Parathyroid adenoma (tissue), 2 donors: Measurements from ENCODE around the gene KLF15.

Experiments
- H2AFZ ChIP-seq: fragments of 300-600 bp; sonication (generic); one replicate; pipeline ENCODE4 v1.7.0; 2017; ENCODE audit warnings: antibody characterized with exemption, mild to moderate bottlenecking
- H3K27ac ChIP-seq: fragments of 300-600 bp; sonication (generic); one replicate; pipeline ENCODE4 v1.7.0; 2017
- H3K27me3 ChIP-seq: fragments of 300-600 bp; sonication (generic); one replicate; pipeline ENCODE4 v1.7.0; 2017; ENCODE audit warnings: low read length; ENCODE audit not compliant: control insufficient read depth, insufficient read depth
- H3K36me3 ChIP-seq: fragments of 300-600 bp; sonication (generic); one replicate; pipeline ENCODE4 v1.7.0; 2017; ENCODE audit warnings: low read length; ENCODE audit not compliant: control insufficient read depth, insufficient read depth
- H3K4me1 ChIP-seq: fragments of 300-600 bp; sonication (generic); one replicate; pipeline ENCODE4 v1.7.0; 2017; ENCODE audit warnings: control low read depth
- H3K4me2 ChIP-seq: fragments of 300-600 bp; sonication (generic); one replicate; pipeline ENCODE4 v1.7.0; 2017; ENCODE audit warnings: low read length
- H3K4me3 ChIP-seq: fragments of 300-600 bp; sonication (generic); one replicate; pipeline ENCODE4 v1.7.0; 2017; ENCODE audit warnings: low read depth, low read length
- H3K79me2 ChIP-seq: fragments of 300-600 bp; sonication (generic); one replicate; pipeline ENCODE4 v1.7.0; 2017; ENCODE audit warnings: control low read depth
- H3K9ac ChIP-seq: fragments of 300-600 bp; sonication (generic); one replicate; pipeline ENCODE4 v1.7.0; 2017; ENCODE audit warnings: mild to moderate bottlenecking
- H3K9me3 ChIP-seq: fragments of 300-600 bp; sonication (generic); one replicate; pipeline ENCODE4 v1.7.0; 2017; ENCODE audit warnings: low read length; ENCODE audit not compliant: control insufficient read depth
- TF ChIP-seq, protein P1 (sequence below): fragments of 300-600 bp; sonication (generic); IDR thresholded peaks from one replicate; pipeline ENCODE4 v1.7.0; 2017; ENCODE audit warnings: antibody characterized with exemption, mild to moderate bottlenecking
- donor health status: primary hyperparathyroidism.

The KLF15 gene

DNA sequence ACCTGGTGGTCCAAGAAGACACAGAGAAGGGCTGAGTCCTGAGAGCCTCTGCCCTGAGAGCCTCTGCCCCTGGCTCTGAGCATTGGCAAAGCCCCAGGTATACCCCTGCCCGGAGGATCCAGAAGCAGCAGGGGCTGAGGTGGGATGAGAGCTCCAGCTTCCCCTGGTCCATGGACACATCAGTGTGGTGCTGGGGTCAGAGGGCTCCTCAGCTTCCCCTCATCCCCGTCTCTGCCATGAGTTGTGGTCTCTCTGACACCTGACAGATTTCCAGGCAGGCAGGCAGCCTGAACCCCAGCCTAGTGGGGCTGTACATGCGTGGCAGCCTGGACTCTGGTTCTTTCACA, 3.5 kb upstream of the KLF15 start:
- H3K27ac ChIP-seq, result no peak overlapping the region
- no peaks in the 10 kb centered on the region for H3K27me3 ChIP-seq
- no peak overlapping the region for H3K4me2 ChIP-seq
- H3K9ac ChIP-seq, result no peak overlapping the region
- H3K4me3 ChIP-seq, result no peak overlapping the region
- TF ChIP-seq, protein P1, sequence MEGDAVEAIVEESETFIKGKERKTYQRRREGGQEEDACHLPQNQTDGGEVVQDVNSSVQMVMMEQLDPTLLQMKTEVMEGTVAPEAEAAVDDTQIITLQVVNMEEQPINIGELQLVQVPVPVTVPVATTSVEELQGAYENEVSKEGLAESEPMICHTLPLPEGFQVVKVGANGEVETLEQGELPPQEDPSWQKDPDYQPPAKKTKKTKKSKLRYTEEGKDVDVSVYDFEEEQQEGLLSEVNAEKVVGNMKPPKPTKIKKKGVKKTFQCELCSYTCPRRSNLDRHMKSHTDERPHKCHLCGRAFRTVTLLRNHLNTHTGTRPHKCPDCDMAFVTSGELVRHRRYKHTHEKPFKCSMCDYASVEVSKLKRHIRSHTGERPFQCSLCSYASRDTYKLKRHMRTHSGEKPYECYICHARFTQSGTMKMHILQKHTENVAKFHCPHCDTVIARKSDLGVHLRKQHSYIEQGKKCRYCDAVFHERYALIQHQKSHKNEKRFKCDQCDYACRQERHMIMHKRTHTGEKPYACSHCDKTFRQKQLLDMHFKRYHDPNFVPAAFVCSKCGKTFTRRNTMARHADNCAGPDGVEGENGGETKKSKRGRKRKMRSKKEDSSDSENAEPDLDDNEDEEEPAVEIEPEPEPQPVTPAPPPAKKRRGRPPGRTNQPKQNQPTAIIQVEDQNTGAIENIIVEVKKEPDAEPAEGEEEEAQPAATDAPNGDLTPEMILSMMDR, result no peak
- H3K36me3 ChIP-seq, result no peaks in the 10 kb centered on the region
- peaks cover 5% of the 10 kb centered on the region for H3K4me1 ChIP-seq
- H2AFZ ChIP-seq, result no peak overlapping the region
- no peaks in the 10 kb centered on the region for H3K79me2 ChIP-seq
- H3K9me3 ChIP-seq, result no peaks in the 10 kb centered on the region

DNA sequence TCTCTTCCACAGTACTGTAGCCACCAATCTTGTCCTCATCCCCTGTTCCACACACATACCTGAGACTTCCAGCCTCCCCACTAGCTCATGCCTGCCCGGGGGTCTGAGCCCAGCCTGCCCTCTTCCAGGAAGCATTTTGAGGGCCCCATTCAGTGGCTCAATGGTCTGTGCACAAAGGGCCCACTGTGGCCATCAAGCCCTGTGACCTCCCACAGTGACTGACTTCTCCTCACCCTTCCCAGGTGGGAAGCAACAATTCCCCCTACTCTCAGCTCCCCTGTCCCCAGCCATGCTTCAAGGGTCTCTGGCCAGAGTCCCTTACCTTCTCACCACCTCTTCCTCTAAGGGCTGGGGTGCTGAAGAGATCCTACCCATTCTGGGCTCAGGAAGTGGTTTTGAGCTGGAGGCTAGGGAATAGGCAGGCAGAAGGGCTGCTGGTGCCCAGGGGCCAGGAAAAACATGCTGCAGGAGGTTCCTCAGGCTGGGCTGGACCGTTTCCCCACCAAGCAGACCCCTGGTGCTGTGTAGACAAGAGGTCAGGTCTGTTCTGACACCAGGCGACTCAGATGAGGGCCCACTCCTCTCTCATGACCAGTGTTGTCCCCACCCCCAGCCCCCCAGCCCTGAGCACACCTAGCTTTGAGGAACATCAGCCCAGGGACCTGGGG, 3.0 kb upstream of the KLF15 start:
- H3K9me3 ChIP-seq, result no peaks in the 10 kb centered on the region
- H3K36me3 ChIP-seq, result no peaks in the 10 kb centered on the region
- no peak overlapping the region for H3K27ac ChIP-seq
- peaks cover 7% of the 10 kb centered on the region for H3K4me1 ChIP-seq
- TF ChIP-seq, protein P1, result no peak
- no peak overlapping the region for H3K4me3 ChIP-seq
- H3K27me3 ChIP-seq, result no peaks in the 10 kb centered on the region
- H2AFZ ChIP-seq, result no peak overlapping the region
- H3K9ac ChIP-seq, result no peak overlapping the region
- H3K4me2 ChIP-seq, result no peak overlapping the region
- no peaks in the 10 kb centered on the region for H3K79me2 ChIP-seq

DNA sequence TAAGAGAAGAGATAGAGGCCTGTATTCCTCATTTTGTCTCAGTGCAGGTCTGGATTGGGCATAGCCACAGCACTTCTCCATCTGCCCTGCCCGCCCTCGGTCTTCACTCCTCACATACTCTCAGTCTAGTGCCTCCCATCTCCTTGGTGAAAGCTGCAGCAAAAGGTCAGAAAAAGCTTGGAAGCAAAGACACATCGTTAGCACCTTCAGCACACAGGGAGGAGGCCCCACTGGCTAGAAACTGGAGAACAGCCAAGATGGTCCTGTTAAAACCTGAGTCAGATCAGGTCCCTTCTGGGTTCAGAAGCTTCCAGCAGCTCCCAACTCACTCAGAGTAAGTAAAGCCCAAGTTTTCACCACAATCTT, 1.6 kb upstream of the KLF15 start:
- Histone ChIP-seq H3K27ac (no peak overlapping the region), H3K36me3 (no peaks in the 10 kb centered on the region), H2AFZ (no peak overlapping the region), H3K4me1 (peaks cover 7% of the 10 kb centered on the region), H3K4me2 (no peak overlapping the region), H3K9me3 (no peaks in the 10 kb centered on the region), H3K79me2 (no peaks in the 10 kb centered on the region), H3K27me3 (no peaks in the 10 kb centered on the region), H3K4me3 (no peak overlapping the region), H3K9ac (no peak overlapping the region)
- TF ChIP-seq, protein P1, result no peak

DNA sequence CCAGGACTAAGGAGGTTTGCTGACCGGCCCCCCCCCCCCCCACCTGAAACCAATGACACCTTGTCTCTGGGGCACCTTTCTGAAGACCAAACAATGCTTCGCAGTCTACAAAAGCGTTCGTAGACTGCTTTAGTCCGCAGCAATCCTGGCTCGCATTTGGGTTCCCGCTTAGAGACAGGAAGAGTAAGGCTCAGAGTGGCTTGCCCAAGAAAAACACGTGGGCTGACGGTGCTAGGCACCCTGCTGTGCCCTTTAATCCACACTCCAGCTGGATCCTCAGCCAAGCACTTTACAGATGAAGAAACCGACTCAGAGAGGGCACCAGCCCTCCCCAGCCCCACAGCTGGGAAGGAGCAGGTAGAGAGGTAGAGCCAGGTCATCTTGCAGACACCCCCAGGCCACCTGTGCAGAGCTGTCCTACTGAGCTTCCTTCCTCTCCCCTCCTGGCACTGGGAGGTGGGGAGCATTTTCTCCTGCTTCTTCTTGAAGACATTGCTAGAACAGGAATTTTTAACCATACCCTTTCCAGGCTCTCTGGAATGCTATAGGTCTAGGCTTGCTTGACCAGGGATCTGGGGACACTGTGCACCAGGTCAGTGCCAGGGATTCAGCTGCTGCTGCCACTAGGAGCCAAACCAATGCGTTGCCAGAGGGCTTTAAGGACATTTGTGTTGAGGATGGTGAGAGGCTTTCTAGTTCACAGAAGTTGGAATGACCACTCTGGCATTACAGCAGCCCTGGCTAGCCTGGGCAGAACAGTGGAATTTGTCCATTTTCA, 1.0 kb upstream of the KLF15 start:
- H3K9ac ChIP-seq, result no peak overlapping the region
- peak overlapping the region; percentile 58 for H3K4me3 ChIP-seq
- no peaks in the 10 kb centered on the region for H3K27me3 ChIP-seq

More for the DNA sequence above, 1.0 kb upstream of the KLF15 start:
- TF ChIP-seq, protein P1, result no peak
- H2AFZ ChIP-seq, result peak overlapping the region; percentile 73
- H3K79me2 ChIP-seq, result no peaks in the 10 kb centered on the region
- H3K27ac ChIP-seq, result no peak overlapping the region
- peaks cover 7% of the 10 kb centered on the region for H3K4me1 ChIP-seq
- no peaks in the 10 kb centered on the region for H3K36me3 ChIP-seq
- H3K4me2 ChIP-seq, result peak overlapping the region; percentile 82
- H3K9me3 ChIP-seq, result no peaks in the 10 kb centered on the region
